Astrocyte of the spinal cord (primary cell): ENCODE results near the gene TUBB6.

Experiments
- DNase-seq: peaks from one replicate; pipeline ENCODE4 v3.0.0; 2011; ENCODE audit warnings: low read depth, low spot score
- H3K4me3 ChIP-seq: 2 replicates; pipeline ENCODE4 v1.5.1; 2011; ENCODE audit warnings: low read depth, mild to moderate bottlenecking, low read length, moderate library complexity
- in situ Hi-C: cut with HindIII; loops from 2 replicates; pipeline ENCODE4 v1.10.0; 2017; ENCODE audit warnings: low sequenced_read_pairs
- TF ChIP-seq, protein P1 (sequence below): IDR thresholded peaks from 2 replicates; pipeline ENCODE4 v1.5.1; 2012; ENCODE audit warnings: low read depth, mild to moderate bottlenecking, low read length, inconsistent platforms

The TUBB6 gene

DNA sequence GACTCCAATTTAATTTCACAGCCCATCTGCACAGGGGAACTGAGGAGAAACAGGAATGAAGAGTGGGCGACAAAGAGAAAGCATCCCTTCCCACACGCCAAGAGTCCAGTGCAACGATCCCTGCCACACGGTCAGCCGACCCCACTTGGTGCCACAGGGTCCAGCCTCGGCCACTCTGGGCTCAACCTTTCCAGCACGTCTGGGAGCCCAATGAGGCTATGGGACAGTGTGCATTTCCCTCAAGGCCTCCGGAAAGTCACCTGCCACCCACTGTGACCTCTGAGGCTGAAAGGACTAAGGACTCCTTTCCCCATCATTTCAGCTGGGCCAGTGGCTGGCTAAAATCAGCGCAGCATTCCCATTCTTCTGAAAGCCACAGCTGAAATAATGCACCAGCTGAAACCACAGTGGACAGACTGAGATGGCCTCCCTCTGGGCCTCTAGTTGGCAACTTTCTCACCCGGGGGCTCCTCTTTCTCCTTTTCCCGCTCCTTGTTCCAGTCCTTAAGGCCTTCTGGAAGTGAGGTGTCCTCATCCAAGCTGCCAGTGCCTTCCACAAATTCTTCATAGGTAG, 21.2 kb downstream of the TUBB6 start:
- H3K4me3 ChIP-seq, result no peak overlapping the region
- in situ Hi-C loops, result no loop called here
- TF ChIP-seq, protein P1, sequence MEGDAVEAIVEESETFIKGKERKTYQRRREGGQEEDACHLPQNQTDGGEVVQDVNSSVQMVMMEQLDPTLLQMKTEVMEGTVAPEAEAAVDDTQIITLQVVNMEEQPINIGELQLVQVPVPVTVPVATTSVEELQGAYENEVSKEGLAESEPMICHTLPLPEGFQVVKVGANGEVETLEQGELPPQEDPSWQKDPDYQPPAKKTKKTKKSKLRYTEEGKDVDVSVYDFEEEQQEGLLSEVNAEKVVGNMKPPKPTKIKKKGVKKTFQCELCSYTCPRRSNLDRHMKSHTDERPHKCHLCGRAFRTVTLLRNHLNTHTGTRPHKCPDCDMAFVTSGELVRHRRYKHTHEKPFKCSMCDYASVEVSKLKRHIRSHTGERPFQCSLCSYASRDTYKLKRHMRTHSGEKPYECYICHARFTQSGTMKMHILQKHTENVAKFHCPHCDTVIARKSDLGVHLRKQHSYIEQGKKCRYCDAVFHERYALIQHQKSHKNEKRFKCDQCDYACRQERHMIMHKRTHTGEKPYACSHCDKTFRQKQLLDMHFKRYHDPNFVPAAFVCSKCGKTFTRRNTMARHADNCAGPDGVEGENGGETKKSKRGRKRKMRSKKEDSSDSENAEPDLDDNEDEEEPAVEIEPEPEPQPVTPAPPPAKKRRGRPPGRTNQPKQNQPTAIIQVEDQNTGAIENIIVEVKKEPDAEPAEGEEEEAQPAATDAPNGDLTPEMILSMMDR, result no peak
- DNase-seq, result no peak

- no peak for DNase-seq
- no peak overlapping the region for H3K4me3 ChIP-seq
- in situ Hi-C loops, result no loop called here
- TF ChIP-seq, protein P1, result no peak
Measured at GRCh38 chr18:12330766-12331165, 22.7 kb downstream of the TUBB6 start.

DNA sequence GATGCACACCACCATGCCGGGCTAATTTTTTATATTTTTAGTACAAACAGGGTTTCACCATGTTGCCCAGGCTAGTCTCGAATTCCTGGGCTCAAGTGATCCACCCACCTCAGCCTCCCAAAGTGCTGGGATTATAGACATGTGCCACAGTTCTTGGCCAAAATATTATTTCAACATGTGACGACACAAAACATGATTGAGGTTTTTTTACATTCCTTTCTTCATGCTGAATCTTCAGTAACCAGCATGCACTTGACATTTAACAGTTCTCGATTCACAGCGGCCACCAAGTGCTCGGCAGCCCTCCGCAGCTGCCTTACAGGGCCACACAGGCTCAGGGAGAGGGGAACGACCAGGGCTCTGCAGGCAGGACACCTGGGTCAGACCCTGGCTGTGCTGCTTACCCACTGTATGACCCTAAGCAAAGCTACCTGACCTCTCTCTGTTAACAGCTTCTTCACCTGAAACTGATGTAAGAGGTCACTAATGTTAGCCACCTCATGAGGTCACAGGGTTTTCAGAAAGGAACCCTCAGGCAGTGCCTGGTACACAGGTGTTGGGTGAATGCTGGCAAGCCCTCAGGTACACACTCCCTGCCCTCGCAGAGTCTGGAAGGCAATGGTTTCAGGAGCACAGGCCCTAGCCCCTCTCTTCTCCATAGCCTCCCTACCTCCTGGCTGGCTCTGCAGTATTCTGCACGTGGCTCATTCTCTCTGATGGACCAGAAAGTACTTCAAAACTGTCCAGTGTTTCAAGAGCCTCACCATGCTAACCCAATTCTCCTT, 25.7 kb downstream of the TUBB6 start:
- in situ Hi-C loops, result no loop called here
- no peak for DNase-seq
- TF ChIP-seq, protein P1, result no peak
- H3K4me3 ChIP-seq, result no peak overlapping the region

DNA sequence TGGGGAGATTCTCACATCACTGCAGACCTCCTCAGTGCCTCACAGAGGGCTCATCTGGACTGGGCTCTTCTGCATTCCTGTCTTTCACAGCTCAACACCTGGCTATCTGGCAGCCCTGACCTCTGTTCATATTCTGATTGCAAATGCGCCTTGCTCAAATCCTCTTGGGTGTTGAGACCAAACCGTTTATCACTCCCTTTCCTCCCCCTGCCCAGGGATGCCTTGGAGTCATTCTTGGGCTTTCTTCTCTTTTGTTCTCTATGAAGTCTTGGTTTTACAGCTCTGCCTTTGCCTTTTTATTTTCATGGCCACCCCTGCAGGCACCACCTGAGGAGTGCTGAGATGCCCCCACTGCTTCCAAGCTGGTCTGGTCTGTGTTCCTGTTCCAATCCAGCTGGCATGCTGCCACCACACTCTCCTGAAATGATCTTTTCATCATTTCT, 26.3 kb downstream of the TUBB6 start:
- in situ Hi-C loops, result no loop called here
- DNase-seq, result no peak
- TF ChIP-seq, protein P1, result no peak
- H3K4me3 ChIP-seq, result no peak overlapping the region

- no peak for DNase-seq
- TF ChIP-seq, protein P1, result no peak
- in situ Hi-C loops, result no loop called here
- H3K4me3 ChIP-seq, result no peak overlapping the region
Measured at GRCh38 chr18:12334863-12335262, 26.8 kb downstream of the TUBB6 start.

- H3K4me3 ChIP-seq, result no peak overlapping the region
- no peak for DNase-seq
- TF ChIP-seq, protein P1, result no peak
- in situ Hi-C loops, result no loop called here
Measured at GRCh38 chr18:12335503-12335902, 27.5 kb downstream of the TUBB6 start.
